GM18507 (cell line): ENCODE data around the gene C16orf96.

Source experiments
- DNase-seq: peaks from one replicate; pipeline ENCODE4 v3.0.0; 2011; ENCODE audit warnings: low read depth; ENCODE audit not compliant: insufficient read length; ENCODE audit errors: extremely low spot score
- FAIRE-seq: peaks from 2 replicates; lab custom pipeline; 2011; peaks lifted over from hg19 to GRCh38; lab: Jason Lieb, UNC

C16orf96 gene

GRCh38 chr16:4593086-4593485 is 36.9 kb downstream of the C16orf96 start:
- no peak for DNase-seq
- no peak for FAIRE-seq

- DNase-seq, result no peak
- FAIRE-seq, result no peak
Observed at GRCh38 chr16:4594433-4595410, 38.6 kb downstream of the C16orf96 start.

DNA sequence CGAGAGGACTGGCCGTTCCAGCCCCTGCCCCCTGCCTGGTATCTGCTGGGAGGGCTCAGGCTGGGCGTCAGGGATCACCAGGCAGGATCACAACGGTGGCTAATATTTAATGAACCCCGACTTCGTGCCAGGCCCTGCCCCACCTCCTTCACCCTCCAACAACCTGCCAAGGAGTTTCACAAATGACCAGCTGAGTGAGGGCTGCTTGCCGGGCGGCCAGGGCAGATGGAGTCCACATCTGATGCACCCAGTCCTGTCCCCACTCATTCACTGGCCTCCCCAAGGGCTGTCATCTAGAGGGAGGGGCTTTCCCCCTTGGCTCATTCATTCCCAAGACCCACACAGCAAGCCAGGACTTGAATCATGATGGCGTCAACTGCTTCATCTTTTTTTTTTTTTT is 41.0 kb downstream of the C16orf96 start:
- FAIRE-seq, result no peak
- no peak for DNase-seq

- DNase-seq, result no peak
- no peak for FAIRE-seq
Observed at GRCh38 chr16:4599037-4599436, 42.9 kb downstream of the C16orf96 start.

GRCh38 chr16:4599545-4599944 is 43.4 kb downstream of the C16orf96 start:
- FAIRE-seq (no peak), DNase-seq (no peak)

GRCh38 chr16:4601036-4601863 is 45.1 kb downstream of the C16orf96 start:
- no peak for FAIRE-seq
- no peak for DNase-seq

GRCh38 chr16:4601864-4602186 is 45.7 kb downstream of the C16orf96 start:
- FAIRE-seq (no peak), DNase-seq (no peak)

DNA sequence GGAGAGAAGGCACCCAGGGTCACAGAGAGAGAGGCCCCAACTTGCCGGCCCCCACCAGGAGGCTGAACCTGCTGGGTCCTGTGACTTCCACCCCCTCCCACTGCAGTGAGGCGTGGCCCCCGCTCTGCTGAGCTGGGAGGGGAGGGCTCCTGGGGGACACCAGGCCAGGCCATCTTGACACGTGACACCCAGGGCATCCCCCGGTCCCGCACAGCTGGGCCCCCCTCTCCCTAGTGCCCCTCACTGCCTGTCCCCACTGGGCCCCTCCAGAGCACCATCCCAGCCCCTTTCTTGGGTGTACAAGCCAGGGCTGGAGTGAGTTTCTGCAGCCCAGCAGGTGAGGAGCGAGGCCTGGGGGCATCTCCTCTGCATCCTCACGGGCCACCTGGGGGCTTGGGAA is 46.2 kb downstream of the C16orf96 start:
- FAIRE-seq (no peak), DNase-seq (no peak)

- no peak for FAIRE-seq
- DNase-seq, result no peak
Observed at GRCh38 chr16:4603624-4604170, 47.6 kb downstream of the C16orf96 start.

DNA sequence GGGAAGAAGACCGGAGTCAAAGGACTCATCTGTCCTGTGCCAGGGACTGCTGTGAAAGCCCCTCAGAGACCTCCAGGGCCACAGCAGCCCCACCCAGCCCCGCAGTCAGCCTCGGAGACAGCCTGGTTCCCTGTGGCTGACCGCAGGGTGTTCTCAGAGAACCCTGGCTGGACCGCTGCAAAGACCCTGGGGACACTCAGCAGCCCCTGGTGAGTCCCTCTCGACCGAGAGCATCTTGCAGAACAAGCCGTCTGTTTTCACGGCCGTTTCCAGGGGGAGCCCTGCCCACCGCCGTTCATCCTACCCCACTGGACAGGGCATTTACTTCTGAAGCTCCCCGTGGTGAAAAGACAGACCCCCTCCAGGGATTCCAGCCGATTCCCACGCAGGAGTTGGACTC is 48.3 kb downstream of the C16orf96 start:
- no peak for DNase-seq
- FAIRE-seq, result no peak

DNA sequence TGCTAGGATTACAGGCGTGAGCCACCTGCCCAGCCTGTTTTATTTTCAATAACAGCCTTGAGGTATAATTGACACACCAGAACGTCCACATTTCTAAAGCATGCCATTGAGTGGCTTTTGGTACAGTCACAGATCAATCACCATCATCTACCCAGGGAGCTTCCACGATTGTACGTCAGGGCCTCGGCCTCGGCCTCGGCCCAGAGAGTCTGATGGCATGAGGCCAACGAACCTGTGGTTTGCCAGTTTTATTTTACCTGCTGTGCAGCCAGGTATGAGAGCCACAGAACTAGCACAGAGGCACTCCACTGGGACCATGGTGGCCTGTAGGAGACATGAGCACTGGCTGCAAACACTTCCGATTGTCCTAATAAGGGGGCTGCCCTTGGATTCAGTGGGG is 50.2 kb downstream of the C16orf96 start:
- DNase-seq (no peak), FAIRE-seq (no peak)

DNA sequence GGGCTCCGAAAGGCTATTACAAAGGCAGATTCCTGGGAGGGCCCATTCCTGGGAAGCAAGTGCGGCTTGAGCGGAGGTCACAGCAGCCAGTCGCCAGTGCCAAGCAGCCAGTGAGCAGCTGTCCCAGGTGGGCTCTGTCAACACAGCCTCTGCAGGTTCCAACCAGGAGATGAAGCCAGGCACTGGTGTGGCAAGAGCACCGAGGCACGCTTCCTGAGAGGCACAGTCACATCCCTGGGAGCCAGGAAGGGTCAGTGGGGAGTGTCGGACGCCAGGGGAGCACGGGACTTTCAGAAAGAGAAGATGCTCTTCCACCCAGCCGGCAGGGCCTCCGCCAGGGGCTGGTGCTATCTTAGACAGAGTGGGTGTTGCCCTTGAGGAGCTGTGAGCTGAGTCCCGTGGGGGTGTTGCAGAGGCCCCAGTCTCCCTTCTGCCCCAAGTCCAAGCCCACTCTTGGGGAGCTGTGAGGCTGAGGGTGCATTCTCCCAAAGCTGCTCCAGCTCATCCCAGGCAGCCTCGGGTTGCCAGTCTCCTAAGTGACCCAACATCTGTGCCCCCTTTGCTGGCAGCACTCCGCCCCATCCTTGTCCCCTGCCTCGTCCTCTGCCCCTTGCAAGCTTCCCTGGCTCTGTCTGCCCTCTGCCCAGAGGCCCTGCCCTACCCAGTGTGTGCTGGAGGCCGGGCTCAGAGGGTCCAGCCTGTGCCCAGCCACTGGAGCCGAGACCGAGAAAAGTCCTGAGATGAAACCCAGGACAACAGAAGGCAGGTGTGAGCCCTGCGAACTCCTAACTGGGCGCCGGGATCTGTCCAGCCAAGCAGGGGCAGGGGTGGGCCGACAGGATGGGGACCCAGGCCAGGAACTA is 51.9 kb downstream of the C16orf96 start:
- FAIRE-seq (no peak), DNase-seq (no peak)

DNA sequence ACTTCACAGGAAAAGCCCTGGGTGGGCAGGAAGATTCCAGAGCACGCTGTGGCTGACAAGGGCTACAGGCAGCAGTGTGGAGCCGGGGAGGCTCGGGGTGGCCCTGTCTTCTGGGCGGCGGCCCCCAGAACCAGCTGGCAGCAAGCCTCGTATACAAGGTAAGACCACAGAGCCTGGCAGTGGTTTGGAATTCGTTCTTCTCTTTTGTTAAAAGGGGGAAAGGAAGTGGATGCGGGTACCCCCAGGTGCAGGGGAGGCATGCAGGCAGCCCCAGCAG is 52.5 kb downstream of the C16orf96 start:
- no peak for DNase-seq
- FAIRE-seq, result no peak

DNA sequence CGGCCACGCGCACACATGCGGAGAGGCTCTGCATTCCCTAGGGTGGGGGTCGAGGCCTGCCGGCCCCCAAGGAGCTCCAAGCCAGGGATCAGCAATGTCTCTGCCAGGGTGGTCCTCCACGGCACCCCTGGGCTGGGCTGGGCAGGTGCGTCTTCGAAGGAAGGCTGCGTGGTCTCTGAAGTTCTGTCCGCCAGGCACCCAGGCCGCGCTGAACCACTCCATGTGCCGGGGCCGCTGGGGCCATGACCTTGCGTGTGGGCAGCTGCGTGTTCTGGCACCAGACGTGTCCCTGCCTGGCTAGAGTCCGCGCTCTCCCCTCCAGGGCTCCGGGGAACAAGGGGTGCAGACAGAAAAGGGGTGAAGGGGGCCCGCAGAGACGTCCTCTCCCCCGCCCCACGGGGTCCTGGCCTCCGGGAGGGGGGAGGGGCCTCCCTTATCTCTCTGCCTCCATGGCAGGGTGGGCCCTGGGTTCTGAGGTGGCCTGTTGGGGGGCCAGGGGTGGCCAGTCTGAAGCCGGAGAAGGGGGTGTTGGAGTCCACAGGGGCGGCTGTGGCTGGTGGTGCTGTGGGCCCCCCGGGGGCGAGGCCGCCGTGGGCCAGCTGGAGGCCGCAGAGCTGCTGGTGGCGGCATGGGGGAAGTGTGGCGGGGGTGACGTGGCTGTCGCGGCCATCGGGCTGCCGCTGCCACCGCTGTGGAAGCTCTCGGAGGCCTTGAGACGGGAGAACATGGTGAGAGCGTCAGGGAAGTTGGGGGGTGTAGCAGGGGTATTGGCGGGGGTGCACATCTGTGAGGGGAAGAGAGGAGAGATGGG is 53.3 kb downstream of the C16orf96 start:
- no peak for DNase-seq
- no peak for FAIRE-seq

DNA sequence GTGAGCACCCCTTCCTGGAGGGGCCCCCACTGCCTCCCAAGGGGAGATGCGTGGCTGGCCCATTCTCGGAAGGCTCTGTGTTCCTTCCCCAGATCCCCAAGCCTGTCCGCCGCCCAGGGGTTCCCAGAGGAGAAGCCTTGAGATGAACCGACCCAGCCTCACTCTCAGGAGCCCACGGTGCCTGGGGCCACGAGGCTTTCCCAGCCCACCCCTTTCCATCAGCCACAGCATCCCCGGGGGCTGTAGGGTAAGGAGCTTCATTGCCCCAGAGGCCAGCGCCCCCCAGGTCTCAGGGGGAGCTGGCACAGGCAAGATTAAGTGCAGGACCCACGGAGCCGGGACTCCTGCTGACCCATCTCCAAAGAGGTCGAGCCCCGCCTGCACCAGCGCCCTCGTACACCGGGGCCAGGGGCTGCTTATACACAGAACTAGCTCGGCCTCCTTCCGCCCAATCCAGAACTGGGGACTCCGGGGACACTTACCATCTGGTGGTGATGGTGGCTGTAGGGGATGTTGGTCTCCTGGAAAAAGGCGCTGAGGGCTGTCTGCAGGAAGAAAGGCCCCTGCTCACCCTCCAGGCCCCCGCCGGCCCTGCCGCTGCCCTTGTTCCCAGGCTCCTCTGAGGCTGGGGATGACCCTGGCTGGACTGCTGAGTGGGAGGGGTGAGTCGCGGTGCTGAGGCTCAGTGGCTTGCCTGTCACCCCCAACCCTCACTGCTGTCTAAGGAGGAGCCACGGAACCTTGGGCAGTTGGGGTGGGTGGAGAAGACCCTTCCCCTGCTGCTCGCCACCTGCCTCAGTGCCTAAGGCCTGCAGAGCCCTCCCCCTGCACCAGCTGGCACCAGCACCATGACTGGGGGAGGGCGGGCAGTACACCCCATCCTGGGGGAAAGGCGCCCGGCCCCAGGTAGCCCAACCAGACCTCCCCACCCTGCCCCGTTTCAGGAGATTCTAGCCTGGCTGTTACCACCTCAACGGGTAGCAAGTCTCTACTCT is 54.2 kb downstream of the C16orf96 start:
- no peak for FAIRE-seq

DNA sequence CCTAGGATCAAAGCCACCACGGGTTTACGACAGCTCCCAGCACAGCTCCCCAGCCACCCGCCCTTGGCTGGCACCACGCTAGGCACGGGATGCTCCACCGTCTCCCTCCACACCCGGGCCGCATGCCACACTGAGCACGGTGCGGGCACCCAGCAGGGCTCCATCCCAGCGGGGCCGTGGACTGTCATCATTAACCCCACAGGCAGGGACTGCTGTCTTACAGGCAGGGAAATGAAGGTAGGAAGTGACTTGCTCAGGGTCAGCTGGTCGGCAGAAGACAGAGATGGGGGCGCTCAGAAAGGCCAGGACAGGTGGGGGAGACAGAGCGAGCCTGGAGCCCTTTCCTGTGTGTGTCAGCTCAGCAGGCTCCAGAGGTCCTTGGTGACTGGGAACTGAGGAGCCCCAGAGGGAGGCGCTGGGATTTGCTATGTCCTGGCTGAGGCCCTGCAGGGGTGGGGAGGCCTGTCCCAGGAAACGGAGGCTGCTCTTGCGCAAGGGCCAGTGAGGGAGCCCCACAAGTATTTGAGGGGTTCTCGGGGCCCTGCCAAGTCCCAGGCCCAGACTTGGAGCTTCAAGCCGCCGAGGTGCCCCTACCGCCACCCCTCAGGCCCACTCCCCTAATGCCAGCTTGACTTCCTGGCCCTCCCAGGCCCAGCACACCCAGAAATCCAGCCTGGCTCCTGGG is 55.3 kb downstream of the C16orf96 start:
- DNase-seq (no peak), FAIRE-seq (no peak)

More for the DNA sequence above, 54.2 kb downstream of the C16orf96 start:
- DNase-seq, result no peak

- FAIRE-seq (no peak), DNase-seq (no peak)
Observed at GRCh38 chr16:4612474-4612931, 56.4 kb downstream of the C16orf96 start.
